GM19468 (cell line): ENCODE measurements around the gene PSD4.

Experiments
- ATAC-seq: cut with Tn5 transposase; IDR thresholded peaks from one replicate; pipeline ENCODE4 v1.9.1; 2021; ENCODE audit warnings: mild to moderate bottlenecking, moderate library complexity, moderate number of reproducible peaks; ENCODE audit not compliant: unreplicated experiment; ENCODE audit errors: extremely low read depth

Gene PSD4

GRCh38 chr2:113166187-113166645 is 7.6 kb upstream of the PSD4 start:
- no peak for ATAC-seq

GRCh38 chr2:113167115-113167932 is 6.4 kb upstream of the PSD4 start:
- ATAC-seq = no peak

- ATAC-seq = no peak
Measured at GRCh38 chr2:113167962-113168340, 5.8 kb upstream of the PSD4 start.

DNA sequence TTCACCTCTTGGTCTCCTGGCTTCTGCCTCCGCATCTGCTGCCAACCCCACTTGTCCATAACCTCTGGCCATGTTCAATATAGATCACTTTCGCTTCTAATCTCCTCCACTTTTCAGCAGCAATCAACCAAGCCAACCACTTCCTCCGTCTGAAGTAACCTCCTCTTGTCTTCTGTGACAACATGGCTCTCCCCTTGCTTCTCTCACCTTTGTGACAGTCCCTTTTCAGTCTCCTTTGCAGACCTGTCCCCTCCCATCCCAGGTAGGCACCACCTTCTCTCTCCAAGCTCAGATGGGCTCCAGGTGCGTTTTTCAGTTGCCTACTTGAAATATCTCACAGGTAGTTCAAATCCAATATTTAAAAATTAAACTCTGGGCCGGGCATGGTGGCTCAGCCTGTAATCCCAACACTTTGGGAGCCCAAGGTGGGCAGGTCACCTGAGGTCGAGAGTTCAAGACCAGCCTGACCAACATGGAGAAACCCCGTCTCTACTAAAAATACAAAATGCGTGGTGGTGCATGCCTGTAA is 4.7 kb upstream of the PSD4 start:
- no peak for ATAC-seq

- no peak for ATAC-seq
Measured at GRCh38 chr2:113169586-113169985, 4.2 kb upstream of the PSD4 start.

DNA sequence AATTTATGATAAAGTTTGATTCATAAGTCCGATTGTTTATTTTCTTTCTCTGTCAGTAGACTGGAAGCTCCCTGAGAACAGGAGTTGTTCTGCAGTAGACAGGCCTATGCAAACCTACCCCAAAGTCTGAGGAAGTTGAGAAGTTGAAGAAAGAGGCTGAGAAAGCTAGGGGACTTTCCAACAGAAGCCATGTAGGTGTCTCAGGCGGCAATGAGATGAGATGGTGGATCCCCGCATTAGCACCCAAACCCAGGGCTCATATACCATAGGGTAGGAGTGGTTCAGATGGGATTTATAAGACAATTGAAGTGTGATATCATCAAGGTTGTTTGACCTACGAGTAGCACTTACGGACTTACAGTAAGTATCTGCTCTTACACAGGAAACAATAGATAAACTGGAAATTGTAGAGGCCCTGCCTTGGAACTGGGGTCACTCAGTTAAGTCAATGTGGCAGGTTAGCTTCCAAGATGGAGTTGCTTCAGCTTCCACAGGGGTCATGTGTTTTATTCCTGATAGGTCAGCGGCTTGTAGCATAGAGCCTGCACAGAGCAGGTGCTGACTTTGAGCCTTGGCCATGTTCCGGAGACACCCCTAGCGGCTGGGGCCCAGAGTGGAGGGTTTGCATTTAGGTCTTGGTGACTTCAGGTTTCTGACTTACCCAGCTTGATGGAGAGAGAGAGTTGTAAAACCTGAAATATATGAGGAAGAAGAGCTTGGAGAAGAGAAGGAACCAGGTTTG is 2.3 kb upstream of the PSD4 start:
- ATAC-seq = no peak

DNA sequence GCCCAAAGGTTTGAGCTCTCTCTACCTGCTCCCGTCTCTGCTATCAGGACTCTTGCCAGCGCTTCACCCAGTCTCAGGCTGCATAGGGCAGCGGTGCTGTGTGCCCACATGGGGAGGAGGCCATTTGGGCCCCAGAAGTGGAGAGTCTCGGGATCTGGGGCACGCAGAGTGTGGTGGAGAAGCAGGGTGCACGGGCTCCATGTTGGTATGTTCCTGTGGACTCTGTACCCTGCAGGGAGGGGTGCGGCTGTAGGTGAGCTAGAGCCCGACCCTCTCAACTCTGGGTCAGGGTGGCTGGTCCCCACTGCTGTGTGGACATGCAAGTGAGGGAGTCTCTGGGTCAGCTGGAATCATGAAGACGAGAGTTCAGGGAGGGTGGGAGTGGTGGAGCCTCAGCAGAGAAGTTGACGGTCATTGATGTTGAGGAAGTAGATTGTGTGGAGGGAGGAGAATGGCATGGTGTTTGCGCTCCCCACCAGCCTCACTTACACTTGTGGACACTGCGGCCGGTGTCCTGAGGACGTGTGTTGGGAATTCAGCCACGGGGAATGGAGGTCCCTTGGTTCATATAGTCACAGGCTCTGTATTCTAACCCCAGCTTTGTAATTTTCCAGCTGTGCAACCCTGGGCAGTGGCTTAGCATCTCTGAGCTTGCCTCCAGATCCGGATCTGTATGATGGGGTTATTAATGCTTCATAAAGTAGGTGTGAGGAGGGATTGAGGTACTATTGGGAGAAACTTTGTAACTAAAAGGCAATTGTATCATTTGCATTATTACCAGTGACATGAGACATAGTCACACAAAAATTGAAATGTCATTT is 840 bp upstream of the PSD4 start:
- ATAC-seq = no peak

GRCh38 chr2:113174376-113174750 is 592 bp downstream of the PSD4 start:
- no peak for ATAC-seq

GRCh38 chr2:113175042-113175628 is 1.4 kb downstream of the PSD4 start:
- ATAC-seq = peak; percentile 46

- ATAC-seq = no peak
Measured at GRCh38 chr2:113175736-113176695, 2.2 kb downstream of the PSD4 start.

DNA sequence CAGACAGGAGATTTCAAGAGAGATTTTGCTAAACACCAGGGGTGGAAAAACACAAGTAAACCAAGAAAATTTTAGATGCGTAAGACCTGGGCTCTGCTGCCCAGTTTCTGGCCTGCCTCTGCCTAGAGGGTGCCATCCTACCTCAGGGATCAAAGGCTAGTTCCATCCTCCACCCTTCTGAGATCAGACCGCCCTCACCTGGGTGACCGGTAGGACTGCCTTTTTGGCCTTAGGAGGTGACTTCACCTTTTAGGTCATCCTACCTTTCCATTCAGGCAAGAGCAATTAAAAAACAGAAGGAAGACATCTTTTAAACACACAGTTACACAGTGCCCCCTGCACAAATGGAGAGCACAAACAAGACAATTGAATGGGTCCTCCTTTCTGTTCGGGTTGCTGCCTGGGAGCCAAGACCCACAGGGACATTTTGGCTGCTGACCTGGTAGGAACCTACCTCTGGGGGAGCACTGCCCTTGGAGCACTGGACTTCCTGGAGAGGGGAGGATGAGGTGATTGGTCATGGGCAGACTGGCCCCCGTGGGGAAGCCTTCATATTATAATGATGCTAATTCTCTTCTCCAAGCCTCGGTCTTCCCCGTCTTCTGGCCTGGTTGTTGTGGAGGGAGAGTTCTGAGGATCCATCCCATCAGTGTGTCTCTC is 3.1 kb downstream of the PSD4 start:
- no peak for ATAC-seq

DNA sequence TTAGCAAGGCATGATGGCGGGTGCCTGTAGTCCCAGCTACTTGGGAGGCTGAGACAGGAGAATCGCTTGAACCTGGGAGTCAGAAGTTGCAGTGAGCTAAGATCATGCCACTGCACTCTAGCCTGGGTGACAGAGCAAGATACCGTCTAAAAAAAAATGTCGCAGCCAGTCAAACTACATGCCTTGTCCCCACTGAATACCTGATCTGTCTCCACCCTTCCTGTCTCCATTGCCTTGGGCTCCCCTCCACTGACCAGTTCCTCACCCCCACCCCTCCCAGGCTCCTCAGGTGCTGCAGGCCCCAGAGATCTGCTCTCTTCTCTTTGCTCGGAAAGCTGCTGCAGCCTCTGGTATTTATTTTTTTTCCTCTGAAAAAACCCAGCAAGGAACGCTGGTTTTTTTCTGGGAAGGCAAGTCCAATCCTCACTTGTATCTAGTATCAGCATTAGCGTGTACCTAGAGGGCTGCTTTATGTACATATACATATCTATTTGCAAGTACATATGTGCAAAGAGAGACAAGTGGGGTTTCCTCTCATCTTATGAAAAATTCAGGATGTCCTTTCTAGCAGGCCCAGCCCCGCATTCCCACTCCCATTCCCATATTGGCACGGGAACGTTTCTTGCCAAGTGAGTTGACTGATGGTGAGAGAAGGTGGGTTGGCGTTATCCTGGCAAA is 4.4 kb downstream of the PSD4 start:
- ATAC-seq = no peak

DNA sequence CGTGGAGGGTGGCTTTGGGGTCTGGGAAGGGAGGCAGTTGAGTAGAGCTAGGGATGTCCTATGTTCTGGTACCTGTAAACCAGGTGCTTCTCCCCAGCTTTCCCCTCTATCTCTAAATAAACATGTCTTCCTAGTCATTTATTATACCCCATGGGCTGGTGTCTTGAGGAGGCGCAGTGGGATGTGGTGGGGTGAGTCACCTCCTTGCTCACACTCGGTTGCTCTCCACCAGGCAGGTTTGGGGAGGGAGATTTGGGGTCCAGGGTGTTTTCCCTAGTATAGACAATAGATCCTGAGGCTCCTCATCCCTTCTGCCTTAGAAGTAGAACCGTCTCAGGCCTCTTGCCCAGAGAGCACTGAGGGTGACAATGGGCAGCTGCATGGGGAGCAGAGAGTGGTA is 5.1 kb downstream of the PSD4 start:
- no peak for ATAC-seq

GRCh38 chr2:113179446-113180045 is 5.8 kb downstream of the PSD4 start:
- ATAC-seq = no peak

GRCh38 chr2:113180131-113180946 is 6.6 kb downstream of the PSD4 start:
- no peak for ATAC-seq

GRCh38 chr2:113181258-113182051 is 7.7 kb downstream of the PSD4 start:
- ATAC-seq = no peak
